Measurements from ENCODE around the gene HAT1. TPM values are rescaled to one million over a fixed set of nuclear protein-coding genes. Genes with fewer than 3 reads are reported as not detected.
"Not testable (repeated sequence)": the region's sequence is repeated elsewhere in the genome, so short reads cannot be mapped to it uniquely, and the experiment has no call there.

The HAT1 gene
- total RNA-seq, result 32.9 TPM

GRCh38 chr2:171922230-171923022, at the start of gene HAT1:
Gene HAT1 (plus strand): TSS chr2:171922461. CDS start chr2:171922501, 40 bp downstream.
- intact Hi-C loops (cut with DNase I), result no loop called here
- DNase-seq (ENCODE audit: low spot score), result peak; percentile 99
- ATAC-seq, result peak; percentile 100

- intact Hi-C loops (cut with DNase I), result no loop called here
- ATAC-seq, result no peak
- no peak for DNase-seq (ENCODE audit: low spot score)
Observed at GRCh38 chr2:171874517-171874916, 47.7 kb upstream of the HAT1 start.

- intact Hi-C loops (cut with DNase I), result no loop called here
- no peak for DNase-seq (ENCODE audit: low spot score)
- ATAC-seq, result no peak
Observed at GRCh38 chr2:171874963-171875362, 47.3 kb upstream of the HAT1 start.

GRCh38 chr2:171878481-171878993, 43.7 kb upstream of the HAT1 start:
- intact Hi-C loops (cut with DNase I), result no loop called here
- peak; percentile 97 for ATAC-seq
- DNase-seq (ENCODE audit: low spot score), result no peak

GRCh38 chr2:171879865-171880264, 42.4 kb upstream of the HAT1 start:
- no peak for DNase-seq (ENCODE audit: low spot score)
- intact Hi-C loops (cut with DNase I), result no loop called here
- no peak for ATAC-seq

GRCh38 chr2:171880774-171881173, 41.5 kb upstream of the HAT1 start:
- intact Hi-C loops (cut with DNase I), result no loop called here

GRCh38 chr2:171882089-171882769, 40.0 kb upstream of the HAT1 start:
- ATAC-seq, result no peak
- intact Hi-C loops (cut with DNase I), result no loop called here
- no peak for DNase-seq (ENCODE audit: low spot score)

More at GRCh38 chr2:171880774-171881173, 41.5 kb upstream of the HAT1 start:
- DNase-seq (ENCODE audit: low spot score), result no peak
- ATAC-seq, result no peak

- intact Hi-C loops (cut with DNase I), result no loop called here
- DNase-seq (ENCODE audit: low spot score) (no peak), ATAC-seq (no peak)
Observed at GRCh38 chr2:171883275-171883893, 38.9 kb upstream of the HAT1 start.

- DNase-seq (ENCODE audit: low spot score) (no peak), ATAC-seq (no peak)
- intact Hi-C loops (cut with DNase I), result no loop called here
Observed at GRCh38 chr2:171889333-171889732, 32.9 kb upstream of the HAT1 start.

- DNase-seq (ENCODE audit: low spot score) (no peak), ATAC-seq (no peak)
- intact Hi-C loops (cut with DNase I), result no loop called here
Observed at GRCh38 chr2:171889808-171890207, 32.5 kb upstream of the HAT1 start.

- ATAC-seq (peak; percentile 23), DNase-seq (ENCODE audit: low spot score) (no peak)
- intact Hi-C loops (cut with DNase I), result no loop called here
Observed at GRCh38 chr2:171893196-171893823, 29.0 kb upstream of the HAT1 start.

GRCh38 chr2:171893824-171894611, 28.2 kb upstream of the HAT1 start, which contains the start of gene SLC25A12:
Gene SLC25A12 (minus strand): TSS chr2:171894244. CDS start chr2:171894214, 30 bp downstream.
- peak; percentile 98 for ATAC-seq
- intact Hi-C loops (cut with DNase I), result no loop called here
- DNase-seq (ENCODE audit: low spot score), result peak; percentile 87

- no peak for DNase-seq (ENCODE audit: low spot score)
- intact Hi-C loops (cut with DNase I), result no loop called here
Observed at GRCh38 chr2:171894612-171894947, 27.7 kb upstream of the HAT1 start.

GRCh38 chr2:171895786-171896185, 26.5 kb upstream of the HAT1 start:
- intact Hi-C loops (cut with DNase I), result no loop called here
- DNase-seq (ENCODE audit: low spot score) (no peak), ATAC-seq (no peak)

More at GRCh38 chr2:171894612-171894947, 27.7 kb upstream of the HAT1 start:
- ATAC-seq, result no peak

- DNase-seq (ENCODE audit: low spot score); intact Hi-C loops (cut with DNase I); ATAC-seq: not testable (repeated sequence)
Observed at GRCh38 chr2:171899623-171900282, 22.5 kb upstream of the HAT1 start.

GRCh38 chr2:171902840-171903420, 19.3 kb upstream of the HAT1 start:
- ATAC-seq (no peak), DNase-seq (ENCODE audit: low spot score) (no peak)
- intact Hi-C loops (cut with DNase I), result no loop called here

GRCh38 chr2:171908235-171908634, 14.0 kb upstream of the HAT1 start:
- no peak for DNase-seq (ENCODE audit: low spot score)
- intact Hi-C loops (cut with DNase I), result no loop called here
- ATAC-seq, result no peak

GRCh38 chr2:171909266-171909665, 13.0 kb upstream of the HAT1 start:
- intact Hi-C loops (cut with DNase I), result no loop called here
- DNase-seq (ENCODE audit: low spot score), result no peak
- ATAC-seq, result no peak

All from sciatic nerve (tissue), 2 donors.